Calu3 (cell line): Measurements from ENCODE around the gene RPS15. TPM values are rescaled to one million over a fixed set of nuclear protein-coding genes. Genes with fewer than 3 reads are reported as not detected.
A peak's percentile ranks its signal among the peaks of the same experiment; 100 is the strongest.

ENCODE experiments used
- BruUV-seq: library from RNA; stranded (reverse); fragments of 400-500 nt; replicated peaks from 2 replicates; lab custom pipeline; 2021; lab: Mats Ljungman, UMichigan
- CTCF ChIA-PET: fragments of 300-600 bp; sonication (Branson Sonifier 250); formaldehyde crosslinking; loops from one replicate; lab custom pipeline; 2022; ENCODE audit warnings: antibody characterized with exemption; lab: Charles Lee
- DNase-seq: peaks from one replicate; pipeline ENCODE4 v3.0.0; 2022
- H3K27ac Mint-ChIP-seq: one replicate; pipeline ENCODE4 v1.8.0; 2022; ENCODE audit warnings: mixed read lengths; ENCODE audit not compliant: unreplicated experiment
- H3K27me3 Mint-ChIP-seq: one replicate; pipeline ENCODE4 v1.8.0; 2022; ENCODE audit warnings: mixed read lengths; ENCODE audit not compliant: unreplicated experiment
- H3K36me3 Mint-ChIP-seq: one replicate; pipeline ENCODE4 v1.8.0; 2022; ENCODE audit warnings: mild to moderate bottlenecking, moderate library complexity, mixed read lengths; ENCODE audit not compliant: insufficient read depth, unreplicated experiment
- H3K4me1 Mint-ChIP-seq: one replicate; pipeline ENCODE4 v1.8.0; 2022; ENCODE audit warnings: mild to moderate bottlenecking, low read depth, mixed read lengths; ENCODE audit not compliant: unreplicated experiment
- H3K4me3 Mint-ChIP-seq: one replicate; pipeline ENCODE4 v1.8.0; 2022; ENCODE audit warnings: mild to moderate bottlenecking, low read depth, moderate library complexity, mixed read lengths; ENCODE audit not compliant: unreplicated experiment
- H3K9me3 Mint-ChIP-seq: one replicate; pipeline ENCODE4 v1.8.0; 2022; ENCODE audit warnings: low read depth, mixed read lengths; ENCODE audit not compliant: unreplicated experiment
- intact Hi-C: fragments of 100-400 bp; cut with micrococcal nuclease; formaldehyde crosslinking; loops from one replicate; pipeline ENCODE4 v1.10.0; 2022; ENCODE audit not compliant: unreplicated experiment
- total RNA-seq: library from RNA; stranded (reverse); gene quantifications from 2 replicates; pipeline ENCODE4 v1.2.3, GENCODE V29; 2022
- TF ChIP-seq, protein P1 (sequence below): fragments of 200-600 bp; IDR thresholded peaks from one replicate; pipeline ENCODE4 v1.8.0; 2022; ENCODE audit warnings: antibody characterized with exemption; ENCODE audit not compliant: unreplicated experiment

Gene RPS15
- total RNA-seq, 1 experiment from 2014 or later, result 628 TPM

- TF ChIP-seq, protein P1, sequence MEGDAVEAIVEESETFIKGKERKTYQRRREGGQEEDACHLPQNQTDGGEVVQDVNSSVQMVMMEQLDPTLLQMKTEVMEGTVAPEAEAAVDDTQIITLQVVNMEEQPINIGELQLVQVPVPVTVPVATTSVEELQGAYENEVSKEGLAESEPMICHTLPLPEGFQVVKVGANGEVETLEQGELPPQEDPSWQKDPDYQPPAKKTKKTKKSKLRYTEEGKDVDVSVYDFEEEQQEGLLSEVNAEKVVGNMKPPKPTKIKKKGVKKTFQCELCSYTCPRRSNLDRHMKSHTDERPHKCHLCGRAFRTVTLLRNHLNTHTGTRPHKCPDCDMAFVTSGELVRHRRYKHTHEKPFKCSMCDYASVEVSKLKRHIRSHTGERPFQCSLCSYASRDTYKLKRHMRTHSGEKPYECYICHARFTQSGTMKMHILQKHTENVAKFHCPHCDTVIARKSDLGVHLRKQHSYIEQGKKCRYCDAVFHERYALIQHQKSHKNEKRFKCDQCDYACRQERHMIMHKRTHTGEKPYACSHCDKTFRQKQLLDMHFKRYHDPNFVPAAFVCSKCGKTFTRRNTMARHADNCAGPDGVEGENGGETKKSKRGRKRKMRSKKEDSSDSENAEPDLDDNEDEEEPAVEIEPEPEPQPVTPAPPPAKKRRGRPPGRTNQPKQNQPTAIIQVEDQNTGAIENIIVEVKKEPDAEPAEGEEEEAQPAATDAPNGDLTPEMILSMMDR, result no peak
- Mint-ChIP-seq H3K9me3 (no peaks in the 10 kb centered on the region), H3K27ac (no peak overlapping the region), H3K4me3 (no peak overlapping the region), H3K36me3 (peaks cover 26% of the 10 kb centered on the region), H3K27me3 (peaks cover 89% of the 10 kb centered on the region), H3K4me1 (no peaks in the 10 kb centered on the region)
- BruUV-seq, result no TSS peak
- intact Hi-C loops, result no loop called here
- CTCF ChIA-PET, result interaction anchor here (1.2 kb wide), 1 partner anchor 15 kb away, joined by 3 read pairs; no protein-coding TSS in a partner anchor
- DNase-seq, result no peak
Measured at GRCh38 chr19:1451916-1452801, 14.0 kb downstream of the RPS15 start.

- BruUV-seq, result no TSS peak
- H3K9me3 Mint-ChIP-seq, result no peaks in the 10 kb centered on the region
- no peak for DNase-seq
- no peaks in the 10 kb centered on the region for H3K4me1 Mint-ChIP-seq
- CTCF ChIA-PET, result interaction anchor here (1.2 kb wide), 1 partner anchor 14 kb away, joined by 3 read pairs; no protein-coding TSS in a partner anchor
- H3K27me3 Mint-ChIP-seq, result peaks cover 89% of the 10 kb centered on the region
- H3K4me3 Mint-ChIP-seq, result no peak overlapping the region
- TF ChIP-seq, protein P1, result no peak
- peaks cover 27% of the 10 kb centered on the region for H3K36me3 Mint-ChIP-seq
- intact Hi-C loops, result no loop called here
- no peak overlapping the region for H3K27ac Mint-ChIP-seq
Measured at GRCh38 chr19:1452802-1453524, 14.8 kb downstream of the RPS15 start.

- Mint-ChIP-seq H3K4me3 (no peak overlapping the region), H3K27ac (peak overlapping the region; percentile 18), H3K27me3 (peaks cover 89% of the 10 kb centered on the region), H3K9me3 (no peaks in the 10 kb centered on the region), H3K36me3 (peaks cover 24% of the 10 kb centered on the region), H3K4me1 (no peaks in the 10 kb centered on the region)
- DNase-seq, result no peak
- TF ChIP-seq, protein P1, result no peak
- BruUV-seq, result no TSS peak
- intact Hi-C loops, result no loop called here
- CTCF ChIA-PET, result interaction anchor here (0.7 to 0.9 kb wide), 2 partner anchors 9 to 17 kb away, joined by 3 read pairs; no protein-coding TSS in a partner anchor
Measured at GRCh38 chr19:1453525-1454364, 15.5 kb downstream of the RPS15 start.

DNA sequence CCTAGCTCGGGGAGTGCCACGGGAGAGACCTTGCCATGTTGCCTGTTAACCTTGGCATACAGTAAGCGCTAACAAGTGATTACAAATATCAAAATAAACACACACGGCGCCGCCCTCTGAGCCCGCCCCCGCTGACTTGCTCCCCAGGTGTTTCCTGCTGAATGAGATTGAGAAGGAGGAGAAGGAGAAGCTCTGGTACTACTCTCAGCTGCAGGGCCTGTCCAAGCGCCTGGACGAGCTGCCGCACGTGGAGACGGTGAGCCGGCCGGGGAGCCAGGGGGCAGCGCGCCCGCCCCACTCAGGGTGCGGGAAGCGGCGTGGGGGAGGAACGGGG lies 16.8 kb downstream of the RPS15 start:
- TF ChIP-seq, protein P1, result no peak
- BruUV-seq, result no TSS peak
- H3K27ac Mint-ChIP-seq, result no peak overlapping the region
- CTCF ChIA-PET, result interaction anchor here (0.7 to 0.9 kb wide), 3 partner anchors 10 to 547 kb away, joined by 3 read pairs; no protein-coding TSS in a partner anchor
- intact Hi-C loops, result no loop called here
- no peak overlapping the region for H3K4me3 Mint-ChIP-seq
- H3K36me3 Mint-ChIP-seq, result peaks cover 25% of the 10 kb centered on the region
- DNase-seq, result no peak
- peaks cover 86% of the 10 kb centered on the region for H3K27me3 Mint-ChIP-seq
- no peaks in the 10 kb centered on the region for H3K9me3 Mint-ChIP-seq
- no peaks in the 10 kb centered on the region for H3K4me1 Mint-ChIP-seq
